Ovary (tissue), 9 donors: ENCODE results near the gene SLC19A1. TPM values are rescaled to one million over a fixed set of nuclear protein-coding genes. Genes with fewer than 3 reads are reported as not detected.

ENCODE experiments used
- DNase-seq, 5 donors: peaks; one replicate each; pipeline ENCODE4 v3.0.0-alpha.2; 2019 to 2020
- H3K27ac ChIP-seq, 2 donors: fragments of 200-600 bp; one replicate each; pipeline versions ENCODE4 v1.5.1 to v1.8.0; 2019 to 2022
- H3K27me3 ChIP-seq: fragments of 200-600 bp; one replicate; pipeline ENCODE4 v1.8.0; 2022
- H3K36me3 ChIP-seq: fragments of 200-600 bp; sonication (generic); one replicate; pipeline ENCODE4 v1.5.1; 2019
- H3K4me1 ChIP-seq: one replicate; pipeline ENCODE4 v1.8.1; 2013; ENCODE audit warnings: mild to moderate bottlenecking, moderate library complexity; ENCODE audit not compliant: insufficient read depth
- H3K4me3 ChIP-seq: fragments of 200-600 bp; sonication (generic); one replicate; pipeline ENCODE4 v1.5.1; 2017
- H3K9me3 ChIP-seq, 2 donors: fragments of 200-600 bp in 1 of 2; sonication (generic) in 1 of 2; one replicate each; pipeline versions ENCODE4 v1.5.1 to v1.8.1; 2013 to 2019; ENCODE audit warnings: mild to moderate bottlenecking in 1 of 2, moderate library complexity in 1 of 2
- CTCF ChIP-seq, 3 donors: fragments of 450-650 bp in 2 of 3; fragments of 200-600 bp in 1 of 3; IDR thresholded peaks; one replicate each; pipeline versions ENCODE4 v1.5.1 to v1.8.0; 2016 to 2022; ENCODE audit warnings: antibody characterized with exemption in 3 of 3, mild to moderate bottlenecking in 1 of 3
- EP300 ChIP-seq: sonication (generic); formaldehyde crosslinking; IDR thresholded peaks from one replicate; pipeline ENCODE4 v1.6.1; 2017; ENCODE audit warnings: antibody characterized with exemption
- POLR2A ChIP-seq: fragments of 450-650 bp; IDR thresholded peaks from one replicate; pipeline ENCODE4 v1.6.1; 2017; ENCODE audit warnings: antibody characterized with exemption, mild to moderate bottlenecking, moderate library complexity
- WGBS, 3 donors: extraction: QIAGEN DNeasy Blood & Tissue Kit in 1 of 3; methylation state at CpG; one replicate each; pipeline versions ENCODE4 v1.1.5 to v1.1.7; 2013 to 2017; 5-methylcytosine and 5-hydroxymethylcytosine counted together
- intact Hi-C, 4 donors: fragments of 100-400 bp; cut with DNase I; formaldehyde crosslinking; loops; one replicate each; pipeline versions ENCODE4 v1.11.0 to v1.15.1; 2022 to 2023
- polyA plus RNA-seq, 2 donors: library from polyadenylated mRNA; stranded (reverse); fragments of 200-250 nt in 1 of 2; fragments of 350-450 nt in 1 of 2; fragmentation: Illumina TruSeq in 1 of 2; extraction: RNeasy Lipid Tissue Mini Kit (QIAGEN cat#74804) in 1 of 2; gene quantifications; one replicate each; pipeline ENCODE4 v1.2.3, GENCODE V29; 2013 to 2014
- total RNA-seq, 7 donors: library from RNA; depleted of rRNA in 2 of 7; stranded (reverse); fragments of >200 nt in 2 of 7; fragmentation: NEBNext Ultra II Directional in 3 of 7; extraction: Animal tissue kit (Norgen Biotek cat#: 25700) in 3 of 7; gene quantifications; one replicate each; pipeline versions ENCODE4 v1.1.0 to v1.2.4, GENCODE V29; 2016 to 2023
- donor health status: DM: no; HTN: no; CAD: no; lungs with moderate emphysema.
- donor health status: DM: no; HTN: no; CAD: no.
- donor health status: Bipolar disorder and iron deficiency.
- donor health status: DM: yes; HTN: yes; CAD: no.
- donor health status: DM: no; HTN: no; CAD: no.
- donor health status: DM: yes; HTN: yes; CAD: no.

The SLC19A1 gene
- total and polyA plus RNA-seq, 9 donors, result 0.88 to 18.2 (median 8.1) TPM

- peak; percentile 74 to 90 (median 86) for DNase-seq
- intact Hi-C loops, result loop anchor here in 3 of 4 donors (2.0 to 10.0 kb wide), 4 partner anchors 37 to 269 kb away; no protein-coding TSS in a partner anchor
- TF ChIP-seq EP300 (no peak), POLR2A (peak; percentile 21), CTCF (IDR thresholded peaks at IDR 0.05) (peak; percentile 87 to 95 (median 91))
- Histone ChIP-seq H3K27ac (peak overlapping the region; percentile 59 to 95), H3K36me3 (no peaks in the 10 kb centered on the region), H3K27me3 (no peaks in the 10 kb centered on the region), H3K9me3 (no peaks in the 10 kb centered on the region), H3K4me1 (peaks cover 4% of the 10 kb centered on the region), H3K4me3 (peak overlapping the region; percentile 36)
- 0 to 2% (median 1%) methylated on average over 23 to 62 of the region's 62 CpGs for WGBS, 3 donors
Observed at GRCh38 chr21:45555557-45556301, 13.5 kb upstream of the SLC19A1 start.

GRCh38 chr21:45555251-45555556 is 13.0 kb upstream of the SLC19A1 start:
- peak in 1 of 5 donors; percentile 52 for DNase-seq
- H3K4me1 ChIP-seq, result peaks cover 4% of the 10 kb centered on the region
- intact Hi-C loops, result loop anchor here in 3 of 4 donors (5.0 to 10.0 kb wide), 3 partner anchors 37 to 270 kb away; no protein-coding TSS in a partner anchor
- H3K27ac ChIP-seq, result peak overlapping the region; percentile 59 to 95
- no peaks in the 10 kb centered on the region for H3K27me3 ChIP-seq
- TF ChIP-seq POLR2A (no peak), CTCF (IDR thresholded peaks at IDR 0.05) (no peak), EP300 (no peak)
- no peaks in the 10 kb centered on the region for H3K9me3 ChIP-seq
- peak overlapping the region; percentile 36 for H3K4me3 ChIP-seq
- H3K36me3 ChIP-seq, result no peaks in the 10 kb centered on the region
- WGBS, 3 donors, result 0 to 2% (median 0%) methylated on average over 6 to 16 of the region's 34 CpGs

- Histone ChIP-seq H3K4me3 (peak overlapping the region; percentile 66), H3K4me1 (peaks cover 4% of the 10 kb centered on the region), H3K27ac (peak overlapping the region; percentile 27 to 66), H3K9me3 (no peaks in the 10 kb centered on the region), H3K36me3 (no peaks in the 10 kb centered on the region), H3K27me3 (no peaks in the 10 kb centered on the region)
- DNase-seq, result peak; percentile 82 to 95 (median 90)
- TF ChIP-seq CTCF (IDR thresholded peaks at IDR 0.05) (peak; percentile 53 to 91 (median 91)), POLR2A (peak; percentile 28), EP300 (no peak)
- WGBS, 3 donors, result 0 to 1% (median 1%) methylated on average over 32 to 52 of the region's 53 CpGs
- intact Hi-C loops, result loop anchor here in 3 of 4 donors (5.0 to 10.0 kb wide), 3 partner anchors 38 to 270 kb away; no protein-coding TSS in a partner anchor
Observed at GRCh38 chr21:45554477-45555175, 12.4 kb upstream of the SLC19A1 start.

GRCh38 chr21:45552696-45553391 is 10.6 kb upstream of the SLC19A1 start:
- intact Hi-C loops, result loop anchor here in 2 of 4 donors (10.0 kb wide), 1 partner anchor 272 kb away; no protein-coding TSS in a partner anchor
- DNase-seq, result peak in 2 of 5 donors; percentile 33 to 36

More at GRCh38 chr21:45552696-45553391, 10.6 kb upstream of the SLC19A1 start:
- Histone ChIP-seq H3K27ac (no peak overlapping the region), H3K4me1 (peaks cover 4% of the 10 kb centered on the region), H3K36me3 (no peaks in the 10 kb centered on the region), H3K9me3 (no peaks in the 10 kb centered on the region), H3K27me3 (no peaks in the 10 kb centered on the region), H3K4me3 (no peak overlapping the region)
- TF ChIP-seq POLR2A (no peak), EP300 (no peak), CTCF (IDR thresholded peaks at IDR 0.05) (no peak)
- 77 to 86% (median 82%) methylated on average over 29 of the region's 29 CpGs for WGBS, 3 donors
